PC-9 (cell line): ENCODE data around the gene NOP9.

Experiments used
- CTCF ChIP-seq: fragments of 200-600 bp; sonication (generic); conservative IDR thresholded peaks from 2 replicates; pipeline ENCODE4 v1.6.1; 2017; ENCODE audit warnings: mixed run types, antibody characterized with exemption, mild to moderate bottlenecking, moderate library complexity
- EZH2 ChIP-seq: fragments of 200-600 bp; sonication (generic); IDR thresholded peaks from 2 replicates; pipeline ENCODE4 v1.8.0; 2017; ENCODE audit warnings: antibody characterized with exemption, low read depth

- TF ChIP-seq CTCF (no peak), EZH2 (no peak)
Measured at GRCh38 chr14:24277071-24277470, 22.6 kb upstream of the NOP9 start.
